T-helper 22 cell (primary cell): ENCODE results near the gene NOC3L.
"Not testable (repeated sequence)": the region's sequence is repeated elsewhere in the genome, so short reads cannot be mapped to it uniquely, and the experiment has no call there.

Experiments used
- DNase-seq: peaks from one replicate; pipeline ENCODE4 v3.0.0-alpha.2; 2020; ENCODE audit warnings: low read depth

NOC3L gene

GRCh38 chr10:94362360-94363250 lies at the start of gene NOC3L:
TSS of gene NOC3L (minus strand) at chr10:94362939. CDS start at chr10:94362838, 101 bp downstream.
- peak; percentile 88 for DNase-seq

GRCh38 chr10:94412449-94412848 lies 49.7 kb upstream of the NOC3L start:
- no peak for DNase-seq

- no peak for DNase-seq
Observed at GRCh38 chr10:94411304-94411703, 48.6 kb upstream of the NOC3L start.

GRCh38 chr10:94409021-94409657 lies 46.4 kb upstream of the NOC3L start:
- DNase-seq: no peak

- DNase-seq: no peak
Observed at GRCh38 chr10:94407668-94408067, 44.9 kb upstream of the NOC3L start.

- no peak for DNase-seq
Observed at GRCh38 chr10:94405406-94405805, 42.7 kb upstream of the NOC3L start.

- DNase-seq: no peak
Observed at GRCh38 chr10:94403380-94404213, 40.9 kb upstream of the NOC3L start.

- no peak for DNase-seq
Observed at GRCh38 chr10:94402843-94403379, 40.2 kb upstream of the NOC3L start.

- no peak for DNase-seq
Observed at GRCh38 chr10:94402204-94402842, 39.6 kb upstream of the NOC3L start, which contains the start of gene TBC1D12. TSS of gene TBC1D12 (plus strand) at chr10:94402541. CDS start at chr10:94402614, 73 bp downstream.

GRCh38 chr10:94398762-94399161 lies 36.0 kb upstream of the NOC3L start:
- no peak for DNase-seq

GRCh38 chr10:94397549-94398370 lies 35.0 kb upstream of the NOC3L start:
- no peak for DNase-seq

- not testable (repeated sequence) for DNase-seq
Observed at GRCh38 chr10:94392117-94392516, 29.4 kb upstream of the NOC3L start.

GRCh38 chr10:94385733-94386132 lies 23.0 kb upstream of the NOC3L start:
- DNase-seq: not testable (repeated sequence)

GRCh38 chr10:94383530-94383929 lies 20.8 kb upstream of the NOC3L start:
- no peak for DNase-seq

- no peak for DNase-seq
Observed at GRCh38 chr10:94376865-94377264, 14.1 kb upstream of the NOC3L start.

GRCh38 chr10:94375374-94375773 lies 12.6 kb upstream of the NOC3L start:
- DNase-seq: no peak

GRCh38 chr10:94370501-94370900 lies 7.8 kb upstream of the NOC3L start:
- no peak for DNase-seq

GRCh38 chr10:94366382-94366781 lies 3.6 kb upstream of the NOC3L start:
- no peak for DNase-seq

GRCh38 chr10:94364482-94364881 lies 1.7 kb upstream of the NOC3L start:
- DNase-seq: no peak

- no peak for DNase-seq
Observed at GRCh38 chr10:94363251-94363565, 469 bp upstream of the NOC3L start.
